ENCODE measurements around the gene BANF1.

DNA sequence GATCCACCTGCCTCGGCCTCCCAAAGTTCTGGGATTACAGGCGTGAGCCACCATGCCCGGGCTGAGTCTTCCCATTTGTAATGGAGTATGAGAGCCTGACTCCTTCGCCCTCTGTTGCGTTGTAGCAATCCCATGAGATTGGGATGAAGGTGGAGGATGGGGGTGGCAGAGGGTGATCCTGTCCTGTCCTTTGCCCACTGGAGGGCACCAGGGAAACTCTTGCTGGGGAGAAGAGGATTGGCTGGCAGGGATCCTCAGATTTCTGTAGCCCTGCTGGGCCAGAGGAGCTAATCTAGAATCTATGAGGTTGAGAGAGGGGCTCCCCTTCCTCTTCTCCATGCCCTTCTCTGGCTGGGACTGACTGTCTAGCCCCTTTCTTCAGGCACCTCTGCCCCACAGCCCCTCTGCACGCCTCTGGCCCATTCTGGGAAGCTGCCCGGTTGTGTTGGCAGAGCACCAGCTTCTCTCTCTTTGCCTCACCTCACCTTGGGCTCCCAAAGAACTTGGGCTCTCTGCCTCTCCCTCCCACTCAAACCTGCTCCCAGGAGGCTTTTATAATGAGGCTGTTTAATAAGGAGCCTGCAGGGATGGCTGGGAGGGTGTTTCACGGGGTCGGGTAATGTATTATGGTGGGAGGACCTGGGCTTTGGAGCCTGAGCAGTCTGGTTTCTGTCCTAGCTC, 33.5 kb downstream of the BANF1 start:
- TF ChIP-seq, protein P1, sequence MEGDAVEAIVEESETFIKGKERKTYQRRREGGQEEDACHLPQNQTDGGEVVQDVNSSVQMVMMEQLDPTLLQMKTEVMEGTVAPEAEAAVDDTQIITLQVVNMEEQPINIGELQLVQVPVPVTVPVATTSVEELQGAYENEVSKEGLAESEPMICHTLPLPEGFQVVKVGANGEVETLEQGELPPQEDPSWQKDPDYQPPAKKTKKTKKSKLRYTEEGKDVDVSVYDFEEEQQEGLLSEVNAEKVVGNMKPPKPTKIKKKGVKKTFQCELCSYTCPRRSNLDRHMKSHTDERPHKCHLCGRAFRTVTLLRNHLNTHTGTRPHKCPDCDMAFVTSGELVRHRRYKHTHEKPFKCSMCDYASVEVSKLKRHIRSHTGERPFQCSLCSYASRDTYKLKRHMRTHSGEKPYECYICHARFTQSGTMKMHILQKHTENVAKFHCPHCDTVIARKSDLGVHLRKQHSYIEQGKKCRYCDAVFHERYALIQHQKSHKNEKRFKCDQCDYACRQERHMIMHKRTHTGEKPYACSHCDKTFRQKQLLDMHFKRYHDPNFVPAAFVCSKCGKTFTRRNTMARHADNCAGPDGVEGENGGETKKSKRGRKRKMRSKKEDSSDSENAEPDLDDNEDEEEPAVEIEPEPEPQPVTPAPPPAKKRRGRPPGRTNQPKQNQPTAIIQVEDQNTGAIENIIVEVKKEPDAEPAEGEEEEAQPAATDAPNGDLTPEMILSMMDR (IDR thresholded peaks at IDR 0.05), result no peak
- no peak for TF ChIP-seq POLR2A (IDR thresholded peaks at IDR 0.05)

All from right lobe of liver (tissue), 4 donors.